ENCODE data around the gene CUX1.
A peak's percentile ranks its signal among the peaks of the same experiment; 100 is the strongest.

CUX1 gene

GRCh38 chr7:102279537-102280400, 462.3 kb downstream of the CUX1 start:
- H3K36me3 ChIP-seq (ENCODE audit: low read depth), result no peaks in the 10 kb centered on the region
- peak; percentile 83 for ATAC-seq (ENCODE audit: low read depth)
- H3K9me3 ChIP-seq (ENCODE audit: severe bottlenecking), result no peaks in the 10 kb centered on the region
- H3K27me3 ChIP-seq (ENCODE audit: insufficient read depth, poor library complexity, severe bottlenecking), result no peaks in the 10 kb centered on the region
- no peak overlapping the region for H3K27ac ChIP-seq (ENCODE audit: poor library complexity, severe bottlenecking)
- H3K4me3 ChIP-seq (ENCODE audit: severe bottlenecking), result no peak overlapping the region
- no peaks in the 10 kb centered on the region for H3K4me1 ChIP-seq (ENCODE audit: insufficient read depth, poor library complexity, severe bottlenecking)
- DNase-seq (ENCODE audit: low spot score), result no peak
- TF ChIP-seq, protein P1, sequence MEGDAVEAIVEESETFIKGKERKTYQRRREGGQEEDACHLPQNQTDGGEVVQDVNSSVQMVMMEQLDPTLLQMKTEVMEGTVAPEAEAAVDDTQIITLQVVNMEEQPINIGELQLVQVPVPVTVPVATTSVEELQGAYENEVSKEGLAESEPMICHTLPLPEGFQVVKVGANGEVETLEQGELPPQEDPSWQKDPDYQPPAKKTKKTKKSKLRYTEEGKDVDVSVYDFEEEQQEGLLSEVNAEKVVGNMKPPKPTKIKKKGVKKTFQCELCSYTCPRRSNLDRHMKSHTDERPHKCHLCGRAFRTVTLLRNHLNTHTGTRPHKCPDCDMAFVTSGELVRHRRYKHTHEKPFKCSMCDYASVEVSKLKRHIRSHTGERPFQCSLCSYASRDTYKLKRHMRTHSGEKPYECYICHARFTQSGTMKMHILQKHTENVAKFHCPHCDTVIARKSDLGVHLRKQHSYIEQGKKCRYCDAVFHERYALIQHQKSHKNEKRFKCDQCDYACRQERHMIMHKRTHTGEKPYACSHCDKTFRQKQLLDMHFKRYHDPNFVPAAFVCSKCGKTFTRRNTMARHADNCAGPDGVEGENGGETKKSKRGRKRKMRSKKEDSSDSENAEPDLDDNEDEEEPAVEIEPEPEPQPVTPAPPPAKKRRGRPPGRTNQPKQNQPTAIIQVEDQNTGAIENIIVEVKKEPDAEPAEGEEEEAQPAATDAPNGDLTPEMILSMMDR (IDR thresholded peaks at IDR 0.05; ENCODE audit: poor library complexity, severe bottlenecking), result peak; percentile 84

DNA sequence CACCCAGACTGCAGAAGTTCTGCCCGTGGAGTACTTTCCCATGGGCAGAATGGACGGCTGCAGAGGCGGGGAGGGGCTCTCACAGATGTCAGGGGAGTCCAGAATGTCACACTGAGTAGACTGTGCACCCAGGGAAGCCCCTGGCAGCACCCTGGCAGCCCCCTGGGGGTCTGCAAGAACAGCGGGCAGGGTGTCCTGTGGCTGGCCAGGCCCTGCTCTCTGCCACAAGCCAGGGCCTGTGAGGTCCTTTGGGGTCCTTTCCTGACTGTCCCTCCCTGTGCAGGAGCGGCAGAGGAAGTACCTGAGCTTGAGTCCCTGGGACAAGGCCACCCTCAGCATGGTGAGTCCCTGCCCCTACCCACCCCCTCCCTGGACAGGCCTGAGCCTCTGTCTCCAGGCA, 463.1 kb downstream of the CUX1 start:
- H3K27ac ChIP-seq (ENCODE audit: poor library complexity, severe bottlenecking), result no peak overlapping the region
- no peaks in the 10 kb centered on the region for H3K36me3 ChIP-seq (ENCODE audit: low read depth)
- no peaks in the 10 kb centered on the region for H3K9me3 ChIP-seq (ENCODE audit: severe bottlenecking)
- no peaks in the 10 kb centered on the region for H3K4me1 ChIP-seq (ENCODE audit: insufficient read depth, poor library complexity, severe bottlenecking)
- DNase-seq (ENCODE audit: low spot score) (no peak), ATAC-seq (ENCODE audit: low read depth) (no peak)
- TF ChIP-seq, protein P1 (IDR thresholded peaks at IDR 0.05; ENCODE audit: poor library complexity, severe bottlenecking), result no peak
- H3K4me3 ChIP-seq (ENCODE audit: severe bottlenecking), result no peak overlapping the region
- no peaks in the 10 kb centered on the region for H3K27me3 ChIP-seq (ENCODE audit: insufficient read depth, poor library complexity, severe bottlenecking)

DNA sequence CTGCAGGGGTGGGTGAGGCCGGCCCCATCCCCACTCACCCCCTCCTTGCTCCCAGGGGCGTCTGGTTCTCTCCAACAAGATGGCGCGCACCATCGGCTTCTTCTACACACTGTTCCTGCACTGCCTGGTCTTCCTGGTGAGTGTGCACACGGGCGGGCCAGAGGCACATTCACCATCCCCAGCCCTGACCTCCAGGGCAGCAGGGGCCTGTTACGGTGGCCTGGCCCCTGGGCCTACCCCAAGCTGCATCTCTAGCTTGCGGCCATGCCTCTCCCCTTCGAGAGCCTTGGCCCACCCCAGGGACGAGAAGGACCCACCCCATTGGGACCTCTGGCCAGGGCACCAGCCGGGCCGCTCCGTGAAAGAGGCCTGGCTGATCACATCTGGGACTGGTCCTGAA, 464.4 kb downstream of the CUX1 start:
- TF ChIP-seq, protein P1 (IDR thresholded peaks at IDR 0.05; ENCODE audit: poor library complexity, severe bottlenecking), result no peak
- H3K9me3 ChIP-seq (ENCODE audit: severe bottlenecking), result no peaks in the 10 kb centered on the region
- no peak overlapping the region for H3K4me3 ChIP-seq (ENCODE audit: severe bottlenecking)
- H3K27ac ChIP-seq (ENCODE audit: poor library complexity, severe bottlenecking), result no peak overlapping the region
- DNase-seq (ENCODE audit: low spot score) (no peak), ATAC-seq (ENCODE audit: low read depth) (no peak)
- no peaks in the 10 kb centered on the region for H3K36me3 ChIP-seq (ENCODE audit: low read depth)
- no peaks in the 10 kb centered on the region for H3K4me1 ChIP-seq (ENCODE audit: insufficient read depth, poor library complexity, severe bottlenecking)
- H3K27me3 ChIP-seq (ENCODE audit: insufficient read depth, poor library complexity, severe bottlenecking), result no peaks in the 10 kb centered on the region

- H3K36me3 ChIP-seq (ENCODE audit: low read depth), result no peaks in the 10 kb centered on the region
- ATAC-seq (ENCODE audit: low read depth) (no peak), DNase-seq (ENCODE audit: low spot score) (peak; percentile 61)
- TF ChIP-seq, protein P1 (IDR thresholded peaks at IDR 0.05; ENCODE audit: poor library complexity, severe bottlenecking), result no peak
- no peaks in the 10 kb centered on the region for H3K27me3 ChIP-seq (ENCODE audit: insufficient read depth, poor library complexity, severe bottlenecking)
- no peaks in the 10 kb centered on the region for H3K4me1 ChIP-seq (ENCODE audit: insufficient read depth, poor library complexity, severe bottlenecking)
- H3K4me3 ChIP-seq (ENCODE audit: severe bottlenecking), result no peak overlapping the region
- no peak overlapping the region for H3K27ac ChIP-seq (ENCODE audit: poor library complexity, severe bottlenecking)
- no peaks in the 10 kb centered on the region for H3K9me3 ChIP-seq (ENCODE audit: severe bottlenecking)
Observed at GRCh38 chr7:102282465-102283362, 465.3 kb downstream of the CUX1 start.

All from RWPE2 (cell line).